HG02610 (cell line): Measurements from ENCODE around the gene CCDC33.

ENCODE experiments used
- ATAC-seq: cut with Tn5 transposase; IDR thresholded peaks from one replicate; pipeline ENCODE4 v1.9.1; 2021; ENCODE audit warnings: mild to moderate bottlenecking, moderate library complexity; ENCODE audit not compliant: unreplicated experiment

The CCDC33 gene

DNA sequence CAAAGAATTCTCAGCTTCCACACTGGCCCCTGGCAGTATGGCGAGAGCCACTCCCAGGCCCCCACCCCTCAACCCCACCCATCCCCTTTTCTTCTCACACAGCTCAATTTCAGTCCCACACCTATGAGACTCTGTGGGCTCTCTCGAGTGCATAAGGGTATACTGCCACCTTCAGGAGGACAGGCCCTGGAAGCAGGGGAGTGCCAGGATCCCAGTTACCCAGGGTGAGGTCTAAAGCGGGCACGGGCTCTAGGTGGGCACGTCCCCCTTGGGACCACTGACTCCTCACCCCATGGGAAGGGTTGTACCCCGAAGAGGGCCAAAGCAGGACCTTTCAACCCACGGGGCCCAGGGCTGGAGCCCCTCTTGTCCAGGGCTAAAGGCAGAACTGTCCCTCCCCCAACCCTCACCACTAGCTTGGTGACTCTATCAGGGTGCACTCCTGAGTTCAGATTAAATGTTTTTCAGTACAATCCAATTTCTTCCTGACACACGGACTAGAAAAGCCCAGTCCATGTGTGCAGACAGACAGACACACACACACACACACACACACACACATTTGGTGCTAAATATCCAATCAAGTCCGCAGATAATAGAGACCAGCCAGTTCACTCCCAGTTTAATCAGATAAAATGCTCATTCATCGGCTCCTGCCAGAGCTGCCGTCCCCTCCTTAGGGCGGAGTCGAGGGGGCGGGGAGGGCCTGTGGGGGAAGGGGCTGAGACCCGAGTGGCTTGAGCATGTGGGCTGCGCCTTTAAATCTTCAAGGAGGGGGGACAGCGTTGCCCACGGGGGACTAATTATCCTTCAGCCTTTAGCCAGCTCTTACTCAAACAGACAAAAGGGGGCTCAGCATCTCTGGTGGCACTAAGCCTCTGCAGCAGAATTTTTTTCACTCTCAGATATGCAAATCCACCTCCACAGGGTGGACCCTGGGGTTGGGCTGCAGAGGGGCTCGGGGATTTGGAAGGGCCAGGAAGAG lies 72.0 kb downstream of the CCDC33 start:
- no peak for ATAC-seq

GRCh38 chr15:74311734-74312444 lies 75.8 kb downstream of the CCDC33 start:
- no peak for ATAC-seq

GRCh38 chr15:74312445-74313007 lies 76.4 kb downstream of the CCDC33 start:
- ATAC-seq: no peak

- ATAC-seq: no peak
These were observed 77.8 kb downstream of the CCDC33 start for GRCh38 chr15:74313889-74314288.

GRCh38 chr15:74314795-74315438 lies 78.8 kb downstream of the CCDC33 start:
- ATAC-seq: no peak

- no peak for ATAC-seq
These were observed 79.5 kb downstream of the CCDC33 start for GRCh38 chr15:74315626-74316025.

- ATAC-seq: no peak
These were observed 80.0 kb downstream of the CCDC33 start for GRCh38 chr15:74316141-74316540.

GRCh38 chr15:74317820-74318375 lies 81.8 kb downstream of the CCDC33 start:
- ATAC-seq: no peak

- ATAC-seq: no peak
These were observed 82.4 kb downstream of the CCDC33 start for GRCh38 chr15:74318376-74319137.

DNA sequence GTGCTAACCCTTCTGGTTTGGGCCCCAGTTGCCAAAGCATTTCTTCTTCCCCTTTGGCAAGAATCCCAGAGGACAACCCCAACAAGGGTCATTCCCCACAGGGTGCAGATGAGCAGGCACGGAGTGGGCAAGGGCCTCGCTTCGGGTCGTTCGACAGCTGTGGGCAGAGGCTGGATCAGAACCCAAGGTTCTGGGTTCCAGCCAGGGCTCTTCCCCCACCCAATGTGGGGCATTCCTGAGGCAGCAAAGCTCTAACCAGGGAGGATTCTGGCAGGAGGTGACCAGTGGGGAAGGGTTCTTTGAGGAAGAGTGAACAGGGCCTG lies 83.0 kb downstream of the CCDC33 start:
- ATAC-seq: no peak

GRCh38 chr15:74319596-74320351 lies 83.6 kb downstream of the CCDC33 start:
- no peak for ATAC-seq

GRCh38 chr15:74320352-74321247 lies 84.5 kb downstream of the CCDC33 start:
- no peak for ATAC-seq

DNA sequence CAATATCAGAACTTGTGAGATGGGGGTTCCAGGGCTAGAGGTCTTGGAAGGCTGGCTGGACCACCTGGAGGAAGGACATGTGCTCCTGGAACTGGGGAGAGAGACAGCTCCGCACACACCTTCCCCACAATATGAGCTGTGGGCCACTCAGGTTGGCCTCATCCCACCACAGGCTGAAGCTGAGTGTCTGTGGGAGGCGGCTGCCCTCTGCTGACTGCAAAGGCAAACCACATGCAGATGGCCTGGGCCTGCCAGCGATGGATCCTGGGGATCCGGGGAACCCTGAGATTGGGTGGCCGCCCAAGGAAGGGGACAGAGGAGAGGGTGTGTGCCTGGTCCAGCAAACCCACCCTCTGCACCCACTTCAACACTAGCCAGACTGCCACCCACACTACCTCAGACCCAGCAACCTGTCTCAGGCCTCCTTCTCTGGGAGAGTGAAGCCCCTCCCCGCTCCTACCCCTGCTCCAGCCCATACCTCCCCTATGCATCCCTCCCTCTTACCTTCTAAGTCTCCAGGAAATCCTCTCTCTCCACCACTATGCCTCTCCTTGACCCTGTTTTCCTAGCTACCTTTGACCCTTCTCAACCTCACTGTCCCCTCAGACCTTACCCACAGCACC lies 86.5 kb downstream of the CCDC33 start:
- no peak for ATAC-seq

GRCh38 chr15:74324714-74325113 lies 88.6 kb downstream of the CCDC33 start:
- ATAC-seq: no peak

- ATAC-seq: no peak
These were observed 90.6 kb downstream of the CCDC33 start for GRCh38 chr15:74326746-74327145.

- ATAC-seq: no peak
These were observed 91.6 kb downstream of the CCDC33 start for GRCh38 chr15:74327756-74328155.

DNA sequence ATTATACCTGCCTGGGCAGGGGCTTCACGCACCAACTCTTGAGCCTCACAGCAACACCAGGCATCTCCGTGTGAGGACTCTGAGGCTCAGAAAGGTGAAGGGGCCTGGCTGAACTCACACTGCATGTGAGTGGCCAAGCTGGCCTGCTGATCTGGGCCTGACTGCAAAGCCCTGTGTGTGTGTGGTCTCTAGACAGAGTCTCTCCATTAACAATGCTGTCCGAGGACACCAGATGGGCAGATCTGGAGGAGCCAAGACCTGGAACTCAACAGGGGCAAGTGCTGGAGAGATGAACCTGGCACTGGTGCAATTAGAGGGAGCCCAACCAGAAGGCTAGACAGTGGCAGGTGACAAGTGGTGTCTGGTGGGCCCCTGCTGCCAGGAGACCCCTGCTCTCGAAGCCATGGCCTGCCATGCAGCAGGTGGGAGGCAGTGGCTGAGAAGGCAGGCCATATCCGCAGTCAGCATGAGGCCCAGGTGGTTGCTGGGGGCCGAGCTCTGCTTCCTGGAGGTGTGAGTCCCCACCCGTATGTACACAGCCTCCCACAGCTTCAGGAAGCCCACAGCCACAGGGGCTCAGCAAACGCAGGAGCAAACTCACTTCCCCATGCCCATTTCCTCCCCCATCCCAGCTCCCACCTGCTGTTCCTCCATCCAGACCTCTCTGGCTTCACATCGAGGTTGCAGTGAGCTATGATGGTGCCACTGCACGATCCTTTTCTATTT lies 92.4 kb downstream of the CCDC33 start:
- no peak for ATAC-seq
